ENCODE results near the gene H19.

Gene H19

GRCh38 chr11:1997755-1998154 lies at the start of gene H19:
TSS of gene H19 (minus strand) at chr11:1997842.
- DNase-seq (ENCODE audit: low spot score) = no peak

- no peak for DNase-seq (ENCODE audit: low spot score)
These were observed 44.3 kb upstream of the H19 start for GRCh38 chr11:2041963-2042362.

GRCh38 chr11:2041153-2041552 lies 43.5 kb upstream of the H19 start:
- no peak for DNase-seq (ENCODE audit: low spot score)

- no peak for DNase-seq (ENCODE audit: low spot score)
These were observed 41.6 kb upstream of the H19 start for GRCh38 chr11:2039198-2039759.

- no peak for DNase-seq (ENCODE audit: low spot score)
These were observed 39.3 kb upstream of the H19 start for GRCh38 chr11:2036863-2037486.

- DNase-seq (ENCODE audit: low spot score) = no peak
These were observed 37.7 kb upstream of the H19 start for GRCh38 chr11:2035382-2035781.

GRCh38 chr11:2031058-2031457 lies 33.4 kb upstream of the H19 start:
- no peak for DNase-seq (ENCODE audit: low spot score)

- no peak for DNase-seq (ENCODE audit: low spot score)
These were observed 30.1 kb upstream of the H19 start for GRCh38 chr11:2027708-2028107.

GRCh38 chr11:2015025-2015424 lies 17.4 kb upstream of the H19 start:
- DNase-seq (ENCODE audit: low spot score) = no peak

- no peak for DNase-seq (ENCODE audit: low spot score)
These were observed 14.8 kb upstream of the H19 start for GRCh38 chr11:2012440-2012839.

- no peak for DNase-seq (ENCODE audit: low spot score)
These were observed 6.8 kb upstream of the H19 start for GRCh38 chr11:2004466-2004865.

GRCh38 chr11:2002807-2003206 lies 5.2 kb upstream of the H19 start:
- no peak for DNase-seq (ENCODE audit: low spot score)

GRCh38 chr11:2002042-2002776 lies 4.6 kb upstream of the H19 start:
- no peak for DNase-seq (ENCODE audit: low spot score)

GRCh38 chr11:1998861-1999260 lies 1.2 kb upstream of the H19 start:
- DNase-seq (ENCODE audit: low spot score) = no peak

GRCh38 chr11:1998290-1998689 lies 648 bp upstream of the H19 start:
- DNase-seq (ENCODE audit: low spot score) = no peak

- no peak for DNase-seq (ENCODE audit: low spot score)
These were observed 3.5 kb downstream of the H19 start for GRCh38 chr11:1994121-1994520.

GRCh38 chr11:1992111-1992510 lies 5.5 kb downstream of the H19 start:
- no peak for DNase-seq (ENCODE audit: low spot score)

- DNase-seq (ENCODE audit: low spot score) = no peak
These were observed 6.6 kb downstream of the H19 start for GRCh38 chr11:1990872-1991578.

GRCh38 chr11:1989953-1990352 lies 7.7 kb downstream of the H19 start:
- no peak for DNase-seq (ENCODE audit: low spot score)

GRCh38 chr11:1988667-1989317 lies 8.8 kb downstream of the H19 start:
- DNase-seq (ENCODE audit: low spot score) = no peak

GRCh38 chr11:1988174-1988573 lies 9.5 kb downstream of the H19 start:
- no peak for DNase-seq (ENCODE audit: low spot score)

GRCh38 chr11:1987024-1987423 lies 10.6 kb downstream of the H19 start:
- DNase-seq (ENCODE audit: low spot score) = no peak

GRCh38 chr11:1983601-1983961 lies 14.1 kb downstream of the H19 start:
- no peak for DNase-seq (ENCODE audit: low spot score)
